Stimulated activated CD8-positive, alpha-beta memory T cell treated with anti-CD3 and anti-CD28 coated beads, Interleukin-7, amount 100 ng/mL, for 24 hours (primary cell): ENCODE results near the gene TMEM106C.

Experiments
- DNase-seq: peaks from one replicate; pipeline ENCODE4 v3.0.0-alpha.2; 2020; ENCODE audit warnings: low read depth

TMEM106C gene

DNA sequence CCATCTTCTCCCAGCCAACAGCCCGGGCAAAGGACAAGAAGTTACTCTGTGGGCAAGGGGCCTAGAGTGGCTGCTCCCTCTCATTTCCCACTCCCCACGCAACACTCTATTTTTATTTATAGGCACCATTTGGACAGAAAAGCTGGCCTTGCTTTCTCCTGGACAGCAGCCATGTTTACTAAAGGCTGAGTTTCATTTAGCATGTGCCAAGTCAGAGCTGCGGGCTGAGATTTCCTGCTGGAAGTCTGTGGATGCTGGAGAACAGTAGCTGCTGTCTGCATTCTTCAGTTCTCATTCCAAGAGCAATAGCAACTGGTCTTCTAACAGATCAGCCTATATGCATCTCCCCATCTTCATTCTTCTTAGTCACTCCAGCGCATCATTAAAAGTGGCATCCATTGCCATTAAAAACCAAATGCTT lies 32.6 kb downstream of the TMEM106C start:
- DNase-seq = no peak

DNA sequence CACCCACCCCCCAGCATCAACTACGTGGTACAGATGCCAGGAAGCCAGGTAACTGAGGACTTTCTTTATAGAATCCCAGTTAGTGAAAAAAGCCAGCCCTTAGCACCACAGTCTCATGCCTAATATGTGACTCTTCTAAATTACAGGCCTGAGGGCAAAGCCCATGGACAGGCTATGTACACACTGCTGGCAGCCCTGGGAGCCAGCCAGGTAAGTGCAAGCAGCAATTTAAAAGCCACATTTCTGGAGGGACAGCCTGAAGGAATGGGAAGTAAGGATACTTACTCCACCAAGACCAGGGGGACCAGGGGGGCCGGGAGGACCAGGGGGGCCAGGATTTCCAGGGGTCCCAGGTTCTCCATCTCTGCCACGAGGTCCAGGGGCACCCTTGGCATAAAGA lies 33.9 kb downstream of the TMEM106C start:
- no peak for DNase-seq

DNA sequence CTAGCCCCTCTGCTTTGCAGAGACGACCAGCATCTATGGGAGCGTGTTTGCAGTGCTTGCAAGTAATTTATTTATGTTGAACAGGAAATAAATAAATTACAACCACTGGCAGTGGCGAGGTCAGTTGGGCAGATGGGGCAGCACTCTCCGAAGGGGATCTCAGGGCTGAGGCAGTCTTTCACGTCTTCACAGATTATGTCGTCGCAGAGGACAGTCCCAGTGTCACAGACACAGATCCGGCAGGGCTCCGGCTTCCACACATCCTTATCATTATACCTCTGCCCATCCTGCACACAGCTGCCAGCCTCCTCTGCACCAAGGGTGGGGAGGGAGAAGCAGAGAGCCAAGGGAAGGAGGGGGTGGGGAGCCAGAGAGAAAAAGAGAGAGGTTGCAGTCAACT lies 36.4 kb downstream of the TMEM106C start:
- DNase-seq = no peak

DNA sequence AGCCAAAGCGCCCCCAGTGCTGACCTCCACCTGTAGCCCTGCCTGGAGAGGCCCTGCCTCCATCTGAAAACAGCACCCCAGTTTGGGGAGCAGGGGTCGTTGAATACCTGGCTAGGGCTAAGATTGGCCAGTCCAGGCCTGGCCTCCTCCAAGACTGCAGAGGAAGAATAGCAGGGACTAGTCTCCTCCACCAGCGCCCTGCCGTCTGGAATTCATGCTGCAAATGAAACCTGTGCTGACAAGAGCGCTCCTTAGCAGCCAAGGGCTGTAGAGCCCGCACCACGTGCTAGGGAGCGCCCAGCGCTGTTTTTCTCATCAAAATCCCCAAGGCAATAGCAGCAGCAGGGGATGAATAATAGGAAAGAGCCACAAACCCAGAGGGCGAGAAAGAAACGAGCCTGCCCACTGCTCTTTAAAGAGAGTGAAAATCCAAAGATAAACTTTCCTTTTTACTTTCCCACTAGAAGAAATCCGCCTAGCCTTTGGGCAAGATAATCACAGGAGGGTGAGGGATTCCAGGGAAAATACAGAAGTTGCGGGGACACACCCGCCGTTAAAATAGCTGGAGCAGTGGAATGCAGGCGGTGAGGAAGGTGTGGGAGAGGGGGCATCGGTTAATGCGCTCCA lies 37.6 kb downstream of the TMEM106C start:
- no peak for DNase-seq

DNA sequence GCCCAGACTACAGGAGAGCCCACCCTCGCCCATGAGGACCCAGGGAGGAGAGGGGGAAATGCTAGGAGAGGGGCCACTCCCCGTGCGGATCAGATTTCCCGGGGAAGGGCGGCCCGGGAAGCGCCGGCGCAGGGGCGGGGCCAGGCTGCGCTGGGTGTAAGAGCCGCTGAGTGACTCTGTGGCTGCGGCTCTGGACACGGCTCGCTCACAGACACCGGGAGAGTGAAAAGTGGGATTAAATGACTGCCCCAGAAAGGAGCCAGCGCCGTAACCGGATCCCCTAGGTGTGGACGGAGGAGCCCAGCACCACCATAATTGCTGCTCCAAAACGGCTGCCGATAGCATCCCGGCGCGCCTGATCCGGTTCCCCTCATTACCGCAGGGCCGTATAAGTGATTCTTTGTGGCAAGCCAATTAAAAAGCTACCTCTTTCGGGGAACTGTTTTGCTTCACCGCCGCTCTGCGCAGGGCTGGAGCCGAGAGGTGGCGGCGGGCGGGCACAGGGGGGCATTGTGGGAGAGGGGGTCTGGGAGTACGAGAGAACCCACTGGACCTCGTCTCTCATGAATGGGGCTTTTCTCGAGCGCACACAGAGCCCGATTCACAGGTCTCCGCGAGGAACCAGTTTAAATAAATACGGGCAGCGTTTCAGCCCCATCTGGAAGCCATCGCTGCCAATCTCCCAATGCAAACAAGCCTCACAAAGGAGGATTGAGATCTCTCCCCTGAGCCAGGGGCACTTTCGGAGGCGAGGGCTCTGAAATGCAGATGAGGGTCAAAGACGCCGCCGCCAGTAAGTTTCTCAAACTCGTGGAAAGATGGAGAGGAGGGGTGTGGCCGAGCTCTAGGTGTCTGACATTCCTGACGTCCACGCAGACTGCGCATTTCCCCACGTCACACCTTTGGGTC lies 38.4 kb downstream of the TMEM106C start:
- no peak for DNase-seq

DNA sequence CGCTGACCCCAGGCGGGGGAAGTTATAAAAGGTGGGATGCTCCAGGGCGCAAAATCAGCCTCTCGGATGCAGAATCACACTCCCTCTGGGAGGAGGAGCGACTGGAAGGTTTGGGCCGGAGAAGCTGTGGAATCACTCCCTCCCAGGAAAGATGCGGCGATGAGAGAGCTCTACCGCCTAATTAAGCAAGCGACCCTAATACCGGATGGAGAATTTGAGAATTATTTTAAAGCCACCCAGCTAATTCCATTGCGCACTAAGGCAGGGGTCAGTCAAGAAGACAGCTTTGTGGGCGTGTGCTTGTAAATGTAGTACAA lies 39.0 kb downstream of the TMEM106C start:
- DNase-seq = no peak

DNA sequence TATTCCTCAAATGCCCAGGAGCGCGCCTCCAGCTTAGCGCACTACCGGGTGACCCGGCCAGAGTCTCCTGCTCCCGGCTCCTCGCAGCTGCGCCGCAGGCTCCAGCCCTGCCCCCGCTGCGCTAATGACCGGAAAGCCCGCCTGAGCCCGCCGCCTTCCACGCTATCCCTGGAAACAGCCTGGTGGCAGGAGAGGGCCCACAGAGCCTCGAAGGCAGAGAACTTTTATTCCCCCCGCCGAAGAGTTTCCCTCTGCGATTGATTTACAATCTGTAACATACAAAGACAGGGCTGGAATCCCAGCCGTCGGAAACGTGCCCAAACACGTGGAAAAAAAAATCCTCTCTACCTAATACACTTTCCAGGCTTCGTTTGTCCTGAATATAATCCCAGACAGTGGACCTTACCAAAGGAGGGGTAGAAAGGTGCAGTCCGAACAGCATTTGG lies 39.4 kb downstream of the TMEM106C start:
- DNase-seq = no peak

DNA sequence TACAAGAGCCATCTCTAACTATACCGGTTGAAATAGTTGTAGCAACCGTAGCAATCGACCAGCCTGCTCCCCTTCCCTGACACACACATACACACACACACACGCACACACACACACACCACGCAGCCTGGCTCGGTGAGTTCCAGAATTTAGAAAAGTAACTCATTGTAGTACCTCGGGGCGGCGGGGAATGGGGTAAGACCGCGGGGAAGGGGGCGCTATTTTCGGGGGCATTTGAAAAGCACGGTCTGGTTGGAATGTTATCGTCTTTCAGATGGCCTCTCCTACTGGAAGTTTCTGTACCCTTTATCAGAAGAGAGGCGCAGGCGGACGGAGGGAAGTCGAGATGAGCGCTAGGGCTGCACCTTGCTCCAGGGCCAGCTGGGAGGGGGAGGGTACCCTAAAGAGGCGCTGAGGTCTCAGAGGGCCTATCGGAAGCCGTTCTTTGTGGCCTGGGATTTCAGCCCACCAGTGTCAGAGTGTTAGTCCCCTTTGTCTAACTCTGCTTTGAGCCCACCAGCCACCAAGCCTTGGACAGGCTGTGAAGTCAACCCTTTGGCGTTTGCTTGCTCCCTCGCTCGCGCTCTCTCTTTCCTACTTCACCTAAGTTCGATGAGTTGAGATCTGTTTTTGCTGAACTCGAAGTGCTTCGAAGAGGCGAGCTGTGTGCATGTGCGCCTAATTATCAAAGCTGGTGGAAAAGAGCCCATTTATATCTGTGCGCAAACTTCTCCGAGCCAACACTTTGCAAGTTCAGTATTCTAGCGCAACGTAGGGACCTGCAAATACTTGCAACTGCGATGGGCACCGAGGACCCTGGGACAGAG lies 40.0 kb downstream of the TMEM106C start:
- DNase-seq = no peak

DNA sequence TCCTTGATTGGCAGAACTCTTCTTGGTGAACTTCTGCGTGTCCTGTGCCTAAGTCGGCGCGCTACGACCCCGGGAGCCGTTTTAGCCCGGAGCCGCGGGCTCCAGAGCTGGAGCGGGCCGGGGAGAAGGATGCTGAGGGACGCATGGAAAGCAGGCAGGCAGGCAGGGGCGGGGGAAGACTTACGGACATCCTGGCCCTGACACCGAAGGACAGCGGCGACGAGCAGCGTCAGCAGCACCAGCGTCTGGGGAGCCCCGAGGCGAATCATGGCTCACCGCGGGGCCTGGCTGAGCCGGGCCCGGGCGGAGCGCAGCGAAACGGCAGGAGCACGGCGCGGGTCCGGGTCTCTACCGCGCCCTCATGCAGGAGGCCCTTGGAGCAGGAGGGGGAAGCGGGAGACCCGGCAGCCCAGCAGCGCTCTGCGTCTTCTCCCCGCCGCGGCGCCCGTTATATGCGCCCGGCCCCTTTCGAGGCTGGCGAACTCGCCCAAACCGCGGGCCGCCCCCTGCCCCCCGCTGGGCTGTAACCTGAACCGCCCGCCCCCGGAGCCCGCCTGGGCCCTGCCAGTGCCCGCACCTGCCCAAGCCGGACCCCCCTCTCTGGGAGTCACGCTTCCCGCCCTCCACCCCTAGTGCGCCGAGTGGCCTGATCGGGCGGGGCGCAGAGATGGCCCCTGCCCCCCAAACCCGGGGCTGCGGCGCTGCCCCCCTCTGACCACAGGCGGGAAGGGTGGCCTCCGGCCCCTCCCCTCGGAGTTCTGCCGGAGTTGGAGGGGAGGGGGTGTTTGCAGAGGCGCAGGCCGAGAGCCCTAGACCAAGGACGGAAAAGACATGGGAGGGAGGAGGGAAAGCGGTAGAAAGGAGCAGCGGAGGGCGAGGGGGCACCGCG lies 40.9 kb downstream of the TMEM106C start, which contains the start of gene COL2A1:
Gene COL2A1 (minus strand): TSS at position 424 of the 889 bp plus-strand sequence. CDS start 155 bp downstream, at position 269.
- no peak for DNase-seq

DNA sequence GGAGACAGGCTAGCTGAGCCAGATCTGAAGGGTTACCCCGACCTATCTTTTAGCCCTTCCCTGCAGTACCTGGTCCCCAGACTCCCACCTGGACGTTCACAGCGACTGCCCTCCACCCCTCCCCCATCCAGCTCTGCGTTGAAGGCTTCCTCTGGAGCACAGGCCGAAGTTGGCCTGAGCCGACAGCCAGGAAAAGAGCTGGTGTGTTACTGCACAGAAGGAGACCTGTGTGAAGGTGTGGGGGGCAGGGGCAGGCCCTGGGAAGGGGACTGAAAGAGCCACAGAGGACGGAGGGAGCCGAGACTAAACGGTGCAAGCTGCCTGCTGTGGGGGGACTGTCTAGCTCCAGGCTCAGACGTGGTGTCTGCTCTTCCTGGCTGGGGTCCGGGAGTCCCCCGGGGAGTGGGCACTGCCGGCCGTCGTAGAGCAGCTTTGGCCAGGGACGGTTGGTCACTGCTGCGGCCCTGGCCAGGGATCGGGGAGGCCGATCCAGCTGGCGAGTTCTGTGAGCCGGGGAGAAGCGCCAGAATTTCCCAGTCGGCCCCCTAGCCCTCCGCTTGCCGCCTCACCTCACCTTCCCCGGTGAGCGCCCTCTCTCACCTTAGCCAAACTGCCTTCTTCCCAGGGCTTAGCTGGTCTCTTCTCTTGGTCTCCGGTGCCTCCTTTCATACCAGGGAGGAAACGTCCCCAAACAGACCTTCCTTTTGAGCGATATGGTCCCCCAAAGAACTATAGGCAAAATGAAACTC lies 41.8 kb downstream of the TMEM106C start:
- no peak for DNase-seq

DNA sequence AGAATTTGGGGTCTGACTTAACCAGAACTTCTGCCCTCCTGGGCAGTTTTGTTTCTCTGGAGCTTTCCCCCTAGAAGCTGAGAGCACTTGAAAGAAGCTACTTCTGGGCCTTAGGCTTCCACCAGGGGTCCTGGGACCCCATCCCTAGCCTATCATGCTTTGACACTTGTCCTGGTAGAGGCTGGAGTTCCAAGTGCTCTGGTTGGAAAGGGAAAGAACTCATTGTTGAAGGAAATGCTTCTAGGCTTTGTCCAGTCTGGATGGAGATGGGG lies 42.3 kb downstream of the TMEM106C start:
- no peak for DNase-seq

DNA sequence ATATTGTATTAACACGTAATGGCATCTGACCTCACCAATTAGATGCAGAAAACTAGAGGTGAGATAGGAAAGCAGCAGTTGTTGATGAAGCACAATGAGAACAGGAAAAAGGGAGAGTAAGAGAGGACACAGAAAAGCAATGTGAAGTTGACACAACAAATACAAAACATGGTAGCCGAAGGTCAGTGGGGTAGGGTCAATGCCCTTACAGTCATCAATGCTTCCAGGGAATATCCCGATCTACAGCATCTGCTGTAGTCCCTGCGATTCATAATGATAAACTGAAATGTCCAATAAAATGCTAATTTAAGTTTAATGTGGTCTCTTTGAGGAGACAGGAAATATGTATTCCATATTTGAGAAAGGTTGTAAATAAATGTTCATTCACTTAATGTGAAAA lies 43.8 kb downstream of the TMEM106C start:
- no peak for DNase-seq

DNA sequence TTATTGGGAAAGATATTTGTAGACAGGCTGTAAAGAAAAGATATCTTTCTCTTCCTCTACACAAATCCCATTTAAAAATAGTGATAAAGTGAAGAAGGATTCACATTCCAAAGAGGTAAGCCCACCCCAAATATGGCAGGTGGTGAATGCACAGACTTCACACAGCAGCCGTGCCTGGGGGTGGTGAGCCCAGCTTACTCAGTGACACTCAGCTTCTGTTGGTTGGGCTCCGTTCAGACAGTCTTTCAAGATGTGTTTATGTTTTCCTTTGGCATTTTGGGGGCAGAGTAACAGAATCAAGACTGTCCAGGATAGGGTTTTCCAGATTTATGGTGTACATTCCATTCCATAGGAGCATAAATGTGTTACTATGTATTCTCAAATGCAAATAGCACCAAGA lies 45.0 kb downstream of the TMEM106C start:
- no peak for DNase-seq

DNA sequence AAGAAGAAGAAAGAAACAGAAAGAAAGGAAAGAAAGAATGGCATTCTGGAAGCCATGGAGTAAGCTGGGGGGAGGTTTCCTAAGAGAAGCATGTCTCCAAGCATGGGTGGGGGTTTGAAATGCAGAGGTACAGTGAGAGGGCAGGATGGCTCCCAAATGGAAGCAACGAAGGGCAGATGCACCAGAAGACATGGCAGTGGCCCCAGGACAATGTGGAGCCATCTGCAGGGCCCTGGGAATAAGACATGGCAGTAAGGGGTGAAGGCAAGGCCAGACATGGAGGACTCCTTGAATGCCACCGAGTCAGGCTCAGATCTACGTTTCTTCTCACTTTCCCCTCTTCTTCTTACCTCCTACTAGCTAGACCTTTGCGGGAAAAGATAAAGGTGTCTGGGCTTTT lies 45.6 kb downstream of the TMEM106C start:
- DNase-seq = no peak

DNA sequence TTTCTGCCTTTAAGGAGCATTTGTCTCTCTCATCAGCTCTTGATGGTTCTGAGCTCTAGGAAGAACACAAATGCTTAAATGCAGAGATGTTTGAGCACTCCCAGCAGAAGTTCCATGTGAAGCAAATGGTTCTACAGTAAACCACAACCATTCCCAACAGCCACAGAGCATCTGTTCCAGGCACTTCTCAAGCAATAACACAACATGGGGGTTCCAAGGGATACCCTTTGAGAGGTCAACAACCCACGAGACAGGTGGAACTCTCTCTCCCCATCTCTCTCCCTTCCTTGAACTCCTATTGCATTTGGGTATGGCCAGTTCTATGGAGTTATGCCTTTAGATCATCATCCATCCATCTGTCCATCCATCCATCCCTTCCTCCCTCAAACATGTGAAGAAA lies 46.1 kb downstream of the TMEM106C start:
- no peak for DNase-seq

DNA sequence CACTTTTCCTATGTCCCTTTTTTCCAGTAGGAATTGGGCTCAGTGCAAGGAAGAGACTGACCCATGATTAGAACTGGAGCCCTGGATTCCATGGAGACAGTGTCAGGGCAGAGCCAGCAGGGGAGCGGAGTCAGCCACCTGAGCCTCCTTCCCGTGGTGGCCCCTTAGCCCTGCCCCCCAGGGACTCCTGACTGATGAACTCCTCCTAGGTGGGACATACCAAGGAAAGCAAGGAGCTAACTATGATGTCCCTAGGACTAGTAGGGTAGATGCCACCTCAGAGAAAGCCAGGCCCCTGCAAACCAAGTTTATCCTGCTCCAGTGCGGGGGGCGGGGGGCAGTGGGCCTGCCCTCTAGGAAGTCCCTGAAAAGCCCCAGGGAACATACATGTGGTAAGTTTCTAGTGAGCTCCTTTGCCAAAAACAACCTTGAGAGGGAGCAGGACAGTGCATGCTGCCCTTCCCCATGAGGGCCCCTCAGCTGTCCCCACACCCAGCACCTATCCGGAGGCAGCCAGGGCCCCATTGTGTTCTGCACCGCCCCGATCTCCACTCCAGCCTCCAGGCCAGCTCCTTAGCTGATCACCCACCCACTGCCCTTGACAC lies 47.1 kb downstream of the TMEM106C start:
- no peak for DNase-seq

DNA sequence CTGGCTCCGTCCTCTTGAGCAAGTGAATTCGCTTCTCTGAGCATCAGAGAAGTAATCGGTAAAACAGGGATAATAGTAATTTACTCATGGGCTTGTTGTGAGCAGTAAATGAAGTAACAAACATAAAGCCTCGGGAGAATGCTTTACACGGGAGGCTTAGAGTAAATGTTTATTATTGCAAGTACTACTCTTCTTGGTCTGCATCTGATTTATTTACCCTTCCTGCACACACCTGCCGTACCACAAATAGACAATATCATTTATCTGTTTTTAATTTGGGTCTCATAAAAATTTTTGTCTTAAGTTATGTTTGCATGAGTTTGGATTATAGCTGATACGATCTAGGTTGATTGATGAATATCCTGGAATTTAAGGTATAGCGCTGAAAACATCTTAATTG lies 48.7 kb downstream of the TMEM106C start:
- DNase-seq = no peak

DNA sequence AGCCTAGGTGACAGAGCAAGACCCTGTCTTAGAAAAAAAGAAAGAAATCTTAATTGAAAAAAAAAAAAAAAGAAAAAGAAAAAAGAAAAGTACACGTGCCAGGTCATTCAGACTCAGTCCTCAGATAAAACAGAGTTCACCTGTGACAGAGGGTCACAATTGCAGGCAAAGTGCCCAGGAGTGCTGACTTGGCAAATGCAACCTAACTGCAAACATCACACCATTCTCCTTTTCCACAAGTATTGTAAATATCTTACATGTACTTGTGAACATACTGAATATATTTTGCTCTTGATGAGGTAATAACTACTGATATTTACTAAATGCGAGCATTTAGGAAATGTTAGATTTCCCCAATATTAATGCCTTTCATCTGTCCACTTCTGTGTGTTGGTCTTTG lies 49.9 kb downstream of the TMEM106C start:
- no peak for DNase-seq

DNA sequence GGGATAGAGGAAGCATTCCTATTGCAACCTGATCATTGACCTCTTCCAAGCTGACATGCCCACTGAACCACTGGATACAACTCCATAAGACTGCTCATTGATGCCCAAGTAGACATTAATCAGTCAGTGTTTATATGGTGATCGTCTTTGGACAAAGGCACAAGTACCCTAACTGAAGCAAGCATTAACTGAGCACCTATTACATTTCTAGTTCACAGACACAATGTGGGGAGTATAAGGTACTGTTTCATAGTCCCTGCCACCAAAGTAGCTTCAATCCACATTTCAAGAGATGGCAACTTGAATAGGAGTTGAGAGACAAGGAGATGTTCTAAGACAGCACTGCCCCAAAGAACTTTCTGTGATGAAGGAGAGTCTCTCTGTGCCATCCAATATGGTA lies 51.7 kb downstream of the TMEM106C start:
- no peak for DNase-seq

DNA sequence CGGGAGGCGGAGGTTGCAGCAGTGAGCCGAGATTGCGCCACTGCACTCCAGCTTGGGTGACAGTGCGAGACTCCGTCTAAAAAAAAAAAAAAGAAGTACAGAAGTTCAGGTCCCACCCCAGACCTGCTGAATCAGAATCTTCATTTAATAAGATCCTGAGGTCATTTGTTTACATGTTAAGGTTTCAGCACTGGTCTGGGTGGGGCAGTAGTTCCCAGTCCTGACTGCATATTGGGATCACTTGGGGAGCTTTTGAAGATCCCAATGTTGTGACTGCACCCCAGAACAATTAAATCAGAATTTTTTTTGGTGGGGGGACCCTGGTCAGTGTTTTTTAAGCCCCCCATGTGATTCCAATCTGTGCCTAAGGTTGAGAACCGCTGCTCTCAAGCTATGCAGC lies 52.6 kb downstream of the TMEM106C start:
- no peak for DNase-seq
